GM21786 (cell line): Measurements from ENCODE around the gene PPP2R5B.

Experiments used
- ATAC-seq: cut with Tn5 transposase; IDR thresholded peaks from one replicate; pipeline ENCODE4 v1.9.1; 2021; ENCODE audit not compliant: unreplicated experiment

PPP2R5B gene

GRCh38 chr11:64928957-64929356 lies 4.5 kb downstream of the PPP2R5B start:
- no peak for ATAC-seq

- no peak for ATAC-seq
These were observed 5.1 kb downstream of the PPP2R5B start for GRCh38 chr11:64929625-64930024.

GRCh38 chr11:64930340-64930739 lies 5.9 kb downstream of the PPP2R5B start:
- ATAC-seq, result no peak

DNA sequence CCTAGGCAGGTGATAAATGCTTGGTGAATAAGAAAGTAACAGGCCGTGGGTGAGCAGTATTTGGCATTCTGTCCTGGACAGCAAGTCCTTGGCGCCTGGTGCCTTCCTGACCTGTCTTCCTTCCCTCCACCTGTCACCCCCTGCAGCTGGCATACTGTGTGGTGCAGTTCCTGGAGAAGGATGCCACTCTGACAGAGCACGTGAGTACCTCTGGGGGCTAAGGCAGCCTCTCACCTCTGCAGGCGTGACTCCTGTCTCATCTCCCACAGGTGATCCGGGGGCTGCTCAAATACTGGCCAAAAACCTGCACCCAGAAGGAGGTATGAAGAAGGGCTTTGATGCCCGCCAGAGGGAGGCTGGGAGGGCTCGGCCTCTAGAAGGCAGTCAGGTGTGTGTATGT lies 6.8 kb downstream of the PPP2R5B start:
- ATAC-seq, result no peak

- ATAC-seq, result no peak
These were observed 7.8 kb downstream of the PPP2R5B start for GRCh38 chr11:64932324-64932723.

DNA sequence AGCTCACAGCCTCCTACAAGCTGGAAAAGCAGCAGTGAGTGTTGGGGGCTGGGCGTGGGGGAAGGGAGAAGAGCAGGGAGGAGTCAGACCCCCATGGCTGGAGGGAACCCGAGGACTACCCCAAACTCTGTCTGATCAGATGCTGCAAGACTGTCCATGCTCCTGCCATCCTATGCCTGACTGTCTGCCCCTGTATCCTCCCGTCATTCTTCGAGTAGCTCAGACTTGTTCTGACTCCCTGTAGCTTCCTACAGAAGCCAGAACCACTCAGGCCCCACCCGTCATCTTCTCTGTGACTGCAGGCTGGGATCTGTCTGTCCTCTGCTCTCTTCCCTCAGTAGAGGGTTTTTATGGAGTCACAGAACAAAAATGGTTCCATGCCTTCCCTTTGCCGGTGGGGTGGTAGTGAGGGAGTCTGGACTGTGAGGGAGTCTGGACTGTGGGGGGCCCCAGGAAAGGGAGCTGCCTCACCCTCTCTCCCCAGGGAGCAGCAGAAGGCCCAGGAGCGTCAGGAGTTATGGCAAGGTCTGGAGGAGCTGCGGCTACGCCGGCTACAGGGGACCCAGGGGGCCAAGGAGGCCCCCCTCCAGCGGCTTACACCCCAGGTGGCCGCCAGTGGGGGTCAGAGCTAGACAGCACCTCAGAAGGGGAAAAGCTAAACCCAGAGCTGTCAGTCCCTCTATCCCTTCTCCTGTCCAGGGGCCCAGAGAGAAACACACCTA lies 8.9 kb downstream of the PPP2R5B start:
- no peak for ATAC-seq

DNA sequence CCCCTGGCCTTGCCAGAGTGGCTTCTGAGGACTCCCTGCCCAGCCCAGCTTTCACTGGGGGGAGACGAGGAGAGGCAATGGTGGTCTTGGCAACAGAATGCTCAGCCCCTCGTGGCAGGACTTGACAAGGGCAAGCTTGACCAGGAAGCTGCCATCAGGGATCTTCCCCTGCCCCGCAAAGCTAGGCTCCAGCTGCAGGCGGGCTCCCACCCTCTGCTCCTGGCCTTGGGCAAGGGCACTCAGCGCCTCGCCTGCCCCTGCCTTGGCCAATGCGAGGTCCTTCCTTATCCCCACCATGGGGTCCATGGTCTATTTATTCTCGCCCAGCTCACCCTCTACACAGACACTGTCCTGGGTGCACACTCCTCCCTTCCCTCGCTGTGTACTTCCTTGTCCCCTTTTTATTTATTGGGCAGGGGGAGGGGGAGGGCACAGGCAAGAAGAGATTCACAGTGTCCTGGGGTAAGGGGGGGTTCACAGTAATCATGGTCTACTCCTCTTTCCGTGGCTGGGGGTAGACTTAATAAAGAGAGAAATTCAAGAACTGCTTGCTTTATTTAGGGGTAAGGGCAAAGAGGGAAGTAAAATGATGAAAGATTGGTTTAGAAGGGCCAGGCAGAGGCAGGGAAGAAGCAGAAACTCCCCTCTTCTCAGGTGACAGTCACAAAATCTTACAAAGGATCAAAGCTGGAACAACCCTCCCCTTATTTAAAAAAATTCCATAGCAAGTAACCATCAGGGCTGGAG lies 9.6 kb downstream of the PPP2R5B start:
- no peak for ATAC-seq

DNA sequence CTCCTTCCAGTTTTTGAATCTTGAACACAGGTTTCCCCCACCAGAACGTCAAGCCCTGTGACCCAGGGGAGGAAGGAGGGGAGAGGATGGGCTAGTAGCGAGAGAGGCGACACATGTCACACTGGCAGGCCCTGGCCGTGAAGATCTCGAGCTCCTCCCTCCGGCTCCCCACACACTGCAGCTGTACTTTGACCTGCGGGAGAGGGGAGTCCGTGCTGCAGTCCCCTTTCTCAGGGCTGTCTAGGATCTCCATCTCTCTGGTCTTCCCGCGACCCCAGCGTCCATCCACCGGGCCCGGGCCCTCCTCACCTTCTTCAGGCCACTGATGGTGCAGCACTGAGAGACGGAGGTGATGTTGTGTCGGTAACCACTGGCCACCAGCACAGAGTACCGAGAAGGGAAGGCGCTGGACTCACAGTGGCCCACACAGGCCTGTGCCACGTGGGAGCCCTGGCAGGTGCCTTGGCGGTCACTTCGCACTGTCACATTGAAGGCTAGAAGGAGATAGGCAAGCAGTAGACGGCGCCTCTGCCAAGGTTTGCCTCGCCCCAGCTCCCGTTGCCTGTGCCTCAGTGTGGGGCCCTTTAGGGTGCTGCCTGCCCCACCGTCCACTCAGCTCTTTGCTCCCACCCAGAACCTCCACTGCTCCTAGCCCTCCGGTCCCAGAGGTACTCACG lies 10.3 kb downstream of the PPP2R5B start:
- no peak for ATAC-seq

- ATAC-seq, result no peak
These were observed 11.0 kb downstream of the PPP2R5B start, which contains the start of gene GPHA2 for GRCh38 chr11:64935359-64936081. GPHA2 (minus strand) TSS chr11:64935893; CDS start chr11:64935460, 433 bp downstream.

DNA sequence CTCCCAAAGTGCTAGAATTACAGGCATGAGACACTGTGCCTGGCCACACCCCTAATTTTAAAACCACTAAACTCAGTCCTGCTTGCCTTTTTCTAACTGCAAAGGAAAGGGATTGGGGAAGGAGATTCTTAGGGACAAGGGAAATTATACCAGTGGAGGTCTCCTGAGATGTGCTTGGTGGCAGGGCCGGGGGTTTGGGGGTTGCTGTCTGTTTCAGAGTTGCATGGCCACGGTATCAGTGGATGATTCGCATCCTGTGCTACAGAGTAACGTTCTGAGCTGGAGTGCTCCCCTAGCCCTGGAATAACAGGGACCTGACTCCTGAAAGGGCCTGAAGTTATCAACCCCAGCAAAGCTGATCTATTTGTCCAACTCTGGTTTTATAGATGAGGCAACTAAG lies 12.1 kb downstream of the PPP2R5B start:
- no peak for ATAC-seq

GRCh38 chr11:64947208-64947814 lies 22.8 kb downstream of the PPP2R5B start:
- no peak for ATAC-seq

DNA sequence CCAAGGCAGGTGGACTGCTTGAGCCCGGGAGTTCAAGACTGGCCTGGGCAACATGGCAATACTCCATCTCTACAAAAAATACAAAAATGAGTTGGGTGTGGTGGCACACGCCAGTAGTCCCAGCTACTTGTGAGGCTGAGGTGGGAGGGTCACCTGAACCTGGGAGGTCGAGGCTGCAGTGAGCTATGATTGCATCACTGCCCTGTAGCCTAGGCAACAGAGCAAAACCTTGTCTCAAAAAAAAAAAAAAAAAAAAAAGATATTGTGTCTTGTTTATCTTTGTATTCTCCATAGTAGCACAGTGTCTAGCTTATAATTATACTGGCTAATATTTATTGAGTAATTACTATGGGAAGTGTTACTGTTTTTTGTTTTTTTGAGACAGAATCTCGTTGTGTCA lies 27.0 kb downstream of the PPP2R5B start:
- ATAC-seq, result no peak

- no peak for ATAC-seq
These were observed 29.7 kb downstream of the PPP2R5B start for GRCh38 chr11:64954201-64954600.

- ATAC-seq, result no peak
These were observed 35.0 kb downstream of the PPP2R5B start for GRCh38 chr11:64959498-64959897.

GRCh38 chr11:64960719-64961118 lies 36.2 kb downstream of the PPP2R5B start:
- ATAC-seq, result no peak

DNA sequence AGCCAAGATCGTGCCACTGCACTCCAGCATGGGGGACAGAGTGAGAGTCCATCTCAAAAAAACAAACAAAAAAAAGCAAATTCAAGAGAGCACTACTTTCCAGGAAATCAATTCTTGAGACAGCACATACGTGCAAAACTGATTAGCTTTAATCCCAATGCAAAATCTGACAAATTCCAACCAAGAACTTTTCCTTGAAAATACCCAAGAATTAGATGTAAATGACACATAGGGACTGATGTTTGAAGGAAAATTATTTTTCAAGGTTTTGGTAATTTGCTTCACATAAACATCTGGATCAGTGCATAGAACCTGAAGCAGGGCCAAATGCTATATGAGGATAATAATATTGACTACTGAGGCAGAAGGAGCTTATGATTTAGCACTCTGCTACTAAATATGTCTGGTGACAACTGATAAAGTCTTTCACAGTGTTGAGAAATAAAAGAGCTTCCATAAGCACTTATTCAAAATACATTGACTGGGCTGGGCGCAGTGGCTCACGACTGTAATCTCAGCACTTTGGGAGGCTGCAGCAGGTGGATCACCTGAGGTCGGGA lies 38.7 kb downstream of the PPP2R5B start:
- ATAC-seq, result no peak

- ATAC-seq, result no peak
These were observed 42.9 kb downstream of the PPP2R5B start for GRCh38 chr11:64967375-64967774.

DNA sequence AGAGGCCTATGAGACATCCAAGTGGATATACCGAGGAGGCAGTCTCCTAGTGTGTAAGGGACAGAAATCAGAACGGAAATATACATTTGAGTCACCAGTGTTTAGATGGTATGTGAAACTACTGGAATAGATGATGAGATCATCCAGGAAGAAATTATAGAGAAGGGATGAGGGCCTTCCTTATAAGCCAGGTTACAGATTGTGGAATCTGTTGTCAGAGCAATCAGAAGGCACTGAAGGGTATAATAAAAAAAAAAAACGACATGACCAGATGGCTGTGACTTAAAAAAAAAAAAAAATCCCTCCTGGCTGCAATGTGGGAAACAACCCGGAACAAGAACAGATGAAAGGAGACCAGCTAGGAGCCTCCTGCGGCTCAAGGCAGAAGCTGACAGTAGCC lies 44.7 kb downstream of the PPP2R5B start:
- ATAC-seq, result no peak

- ATAC-seq, result no peak
These were observed 46.3 kb downstream of the PPP2R5B start for GRCh38 chr11:64970731-64971151.

DNA sequence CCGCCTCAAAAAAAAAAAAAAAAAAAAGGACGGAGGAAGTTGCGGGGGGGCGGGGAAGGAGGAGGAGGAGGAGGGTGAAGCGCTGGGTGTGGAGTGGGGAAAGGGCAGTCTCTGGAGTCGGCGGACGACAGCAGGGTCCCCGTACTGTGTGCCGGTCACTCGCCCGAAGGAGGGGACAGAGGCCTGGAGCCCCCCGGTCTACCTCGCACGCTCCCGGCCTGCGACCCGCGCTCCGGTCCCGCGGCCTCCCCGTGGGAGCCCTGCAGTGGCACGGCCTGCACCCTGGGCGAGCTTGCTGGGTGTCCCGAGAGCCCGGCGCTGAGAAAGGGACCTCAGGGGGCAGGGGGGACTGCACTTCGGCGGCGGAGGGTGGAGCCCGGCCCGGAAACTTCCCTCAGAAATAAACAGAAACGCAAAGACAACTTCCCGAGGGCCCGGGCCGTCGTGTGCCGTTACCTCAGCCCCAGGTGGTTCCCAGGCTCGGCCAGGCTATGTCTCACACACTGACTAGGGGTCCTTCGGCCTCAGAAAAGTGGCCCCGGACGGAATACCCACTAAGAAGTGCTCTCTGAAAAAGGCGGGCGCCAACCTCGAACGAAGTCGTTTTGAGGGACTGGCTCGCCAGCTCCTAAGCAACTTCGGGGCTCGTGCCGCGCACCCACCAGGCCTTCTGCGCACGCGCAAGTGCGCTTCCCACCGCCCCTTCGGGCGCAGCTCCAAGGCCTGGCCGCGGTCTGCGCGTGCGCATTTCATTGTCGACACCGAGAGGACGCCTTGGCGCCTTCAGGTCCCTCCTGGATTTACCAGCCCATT lies 47.1 kb downstream of the PPP2R5B start, which contains the start of gene MAJIN:
TSS of gene MAJIN (minus strand) at position 688 of the 813 bp plus-strand sequence. CDS start 12,703 bp downstream, outside the sequence.
- no peak for ATAC-seq
